Nucleus accumbens (tissue), 56 donors: ENCODE results near the gene USH2A.

Experiments used
- DNase-seq, 56 donors: peaks; one replicate each; lab custom pipeline; 2025; lab: John Stamatoyannopoulos, UW

USH2A gene

DNA sequence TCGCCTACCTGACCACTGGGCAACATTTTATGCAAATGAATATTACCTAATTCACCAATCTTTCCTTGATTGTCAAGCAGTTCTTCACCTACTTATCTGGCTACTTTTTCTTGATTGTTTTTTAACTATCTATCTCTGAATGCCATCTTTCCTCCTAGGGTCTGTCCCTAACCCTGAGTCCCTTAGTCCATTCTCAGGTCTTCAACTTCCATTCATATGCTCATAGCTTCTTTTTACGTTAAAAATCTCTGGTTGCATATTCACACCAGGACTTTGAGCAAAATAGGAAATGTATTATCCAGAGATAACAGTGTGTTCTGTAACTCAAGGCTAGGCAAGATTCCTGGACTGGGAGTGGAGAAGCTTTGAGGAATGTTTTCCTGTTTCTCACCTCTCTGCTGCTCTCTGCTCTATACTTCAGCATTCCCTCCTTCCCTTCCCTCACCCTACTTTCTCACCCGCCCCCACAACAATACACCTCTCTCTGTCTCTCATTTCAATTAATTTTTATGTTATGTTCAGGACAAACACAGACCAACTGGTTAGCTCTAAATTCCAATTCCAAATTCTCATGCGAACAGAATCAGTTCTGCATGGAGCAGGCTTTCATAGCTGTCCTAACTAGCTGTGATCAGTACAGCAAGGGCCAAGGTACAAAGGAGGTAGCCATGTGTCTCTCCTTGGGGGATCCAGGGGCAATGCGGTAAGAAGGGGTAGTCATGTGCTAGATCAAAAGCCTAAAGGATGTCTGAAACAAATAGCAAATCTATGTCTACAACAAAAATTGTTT, 278.4 kb downstream of the USH2A start:
- no peak for DNase-seq

DNA sequence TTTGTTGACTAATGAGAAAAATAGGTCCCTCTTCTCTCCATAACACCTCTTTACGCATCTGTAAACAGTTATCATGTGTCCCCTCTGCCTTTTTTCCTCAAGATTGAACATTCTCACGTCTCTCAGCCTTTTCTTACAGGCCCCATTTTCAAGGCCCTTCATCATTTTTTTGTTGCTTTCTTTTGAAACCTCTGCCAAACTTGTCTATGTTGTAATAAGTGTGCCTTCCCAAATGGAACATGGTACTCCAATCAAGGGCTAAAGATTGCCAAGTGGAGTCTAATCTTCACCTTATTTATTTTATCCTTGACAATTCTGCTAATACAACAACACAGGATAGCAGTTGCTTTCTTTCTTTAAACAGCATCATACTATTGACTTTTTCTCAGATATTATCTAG, 280.3 kb downstream of the USH2A start:
- no peak for DNase-seq

DNA sequence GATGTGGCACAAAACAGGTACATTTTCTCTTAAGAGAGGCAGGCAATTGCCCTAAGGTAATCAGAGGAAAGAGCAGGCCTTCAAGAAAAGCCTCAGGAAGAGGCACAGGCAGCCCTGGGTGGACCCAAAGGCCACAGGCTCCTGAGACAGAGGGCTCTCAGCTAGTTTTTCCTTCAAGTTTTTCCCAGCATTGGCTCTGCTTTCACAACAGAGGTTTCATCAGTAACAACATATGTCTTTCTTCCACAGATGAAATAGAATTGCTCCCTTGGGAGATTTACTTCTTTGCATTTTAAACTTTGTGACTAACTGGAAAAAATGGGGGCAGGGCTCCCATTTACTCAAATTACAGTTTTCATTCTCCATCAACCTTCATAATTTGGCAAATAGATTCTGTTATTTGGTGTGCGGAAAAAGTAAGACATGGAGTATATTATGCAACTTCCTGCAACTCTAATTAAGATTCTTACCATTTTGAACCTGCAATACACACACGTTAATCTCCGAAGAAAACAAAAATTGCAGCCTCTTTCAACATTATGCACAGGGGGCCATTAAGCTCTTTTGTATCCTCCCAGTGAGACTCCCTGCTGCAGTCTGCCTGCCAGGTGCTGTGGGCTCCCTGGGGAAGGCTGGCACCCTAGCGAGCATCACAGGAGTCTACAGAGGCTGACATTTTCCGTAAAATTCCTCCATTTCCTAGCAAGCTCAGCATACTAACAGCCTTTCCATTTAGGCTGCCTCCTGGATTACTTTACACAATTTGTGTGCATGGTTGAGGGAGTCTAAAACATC, 282.3 kb downstream of the USH2A start:
- no peak for DNase-seq

GRCh38 chr1:216124192-216124781, 299.0 kb downstream of the USH2A start:
- no peak for DNase-seq

DNA sequence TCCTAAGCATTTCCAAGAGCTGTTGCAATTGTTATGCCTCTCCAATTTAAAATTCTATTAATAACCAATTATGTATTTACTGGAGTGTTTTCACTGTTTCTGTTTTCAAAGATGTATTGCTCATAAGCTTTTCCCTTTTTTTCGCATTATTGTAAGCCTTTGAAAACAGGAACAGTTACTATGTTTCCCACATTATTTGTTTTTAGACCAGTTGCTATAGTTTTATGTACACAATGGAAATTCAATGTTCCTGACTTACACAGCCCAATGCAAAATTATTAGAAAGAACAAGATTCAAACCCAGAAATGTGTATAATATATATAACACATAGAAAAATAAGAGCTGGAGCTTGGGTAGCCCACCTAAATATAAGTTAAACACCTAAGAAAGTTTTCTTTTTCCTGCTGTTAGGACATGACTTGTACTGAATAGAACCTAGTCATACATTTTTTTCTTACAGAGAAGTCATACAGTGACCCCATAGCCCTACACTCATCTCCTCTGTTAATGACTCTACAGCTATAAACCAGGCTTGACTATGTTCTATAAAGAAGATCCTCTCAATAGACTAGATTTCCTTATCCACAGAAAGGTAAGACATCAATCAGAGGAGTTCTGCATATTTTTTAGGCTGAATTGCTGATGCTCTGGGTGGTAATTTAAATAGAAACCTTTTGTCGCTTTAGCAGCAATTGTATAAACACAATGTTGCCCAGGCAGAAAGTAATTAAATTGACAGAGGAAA, 299.6 kb downstream of the USH2A start:
- no peak for DNase-seq

GRCh38 chr1:216119600-216119999, 303.6 kb downstream of the USH2A start:
- DNase-seq, result no peak

GRCh38 chr1:216114180-216114579, 309.1 kb downstream of the USH2A start:
- no peak for DNase-seq

DNA sequence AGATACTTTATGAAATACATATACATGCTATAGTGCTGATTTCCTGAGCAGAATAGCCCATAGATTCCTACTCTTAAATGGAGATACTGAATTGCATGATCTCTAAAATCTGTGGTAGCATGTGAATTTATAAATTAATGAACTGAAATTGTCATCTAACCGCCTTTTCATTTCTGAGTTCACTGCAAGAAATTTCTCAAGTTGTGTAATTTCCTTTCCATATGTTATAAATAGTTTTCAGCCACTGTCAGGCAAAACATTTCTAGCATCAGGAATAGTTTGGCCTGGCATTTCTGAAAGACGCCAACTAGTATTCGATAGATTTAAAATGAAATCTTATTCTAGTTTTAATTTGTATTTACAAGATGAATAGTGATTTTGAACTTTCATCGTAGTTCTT, 310.1 kb downstream of the USH2A start:
- DNase-seq, result no peak

DNA sequence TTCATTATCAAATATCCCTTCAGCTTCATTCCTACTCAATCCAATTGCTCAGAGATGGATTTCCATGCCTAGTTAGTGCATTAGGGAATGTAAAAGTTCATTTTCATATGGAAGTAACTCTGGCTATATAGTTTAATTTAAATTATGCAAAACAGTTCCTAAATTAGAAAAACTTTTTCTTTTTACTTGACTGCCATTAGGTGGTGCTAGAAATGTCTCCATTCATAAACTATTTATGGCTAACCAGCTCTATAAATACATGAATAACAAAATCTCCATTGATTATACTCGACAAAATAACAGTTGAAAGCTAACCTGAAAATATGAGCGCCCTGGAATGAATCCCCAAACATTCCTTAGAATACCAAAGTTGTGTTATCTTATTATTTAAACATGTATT, 311.4 kb downstream of the USH2A start:
- no peak for DNase-seq

- DNase-seq, result no peak
Measured at GRCh38 chr1:216095400-216095799, 327.8 kb downstream of the USH2A start.

GRCh38 chr1:216090556-216090955, 332.7 kb downstream of the USH2A start:
- DNase-seq, result no peak

DNA sequence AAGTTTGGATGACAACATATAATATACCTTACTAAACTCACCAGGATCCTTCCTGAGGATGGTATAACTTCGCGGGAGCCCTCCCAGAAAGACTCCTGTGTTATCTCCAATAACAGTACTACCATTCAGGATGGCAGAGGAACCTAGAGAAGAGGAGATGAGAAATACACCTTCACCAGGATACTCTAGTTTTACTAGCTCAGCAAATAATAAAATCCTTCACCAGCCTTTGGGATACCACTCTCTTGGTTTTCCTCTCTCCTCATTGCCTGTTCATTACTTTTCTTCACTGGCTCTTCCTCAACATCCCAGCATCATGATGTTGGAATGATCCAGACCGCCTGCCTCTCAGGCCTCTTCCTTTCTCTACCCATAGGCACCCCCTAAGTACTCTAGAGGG, 336.6 kb downstream of the USH2A start:
- DNase-seq, result no peak

GRCh38 chr1:216081445-216081844, 341.8 kb downstream of the USH2A start:
- DNase-seq, result no peak

DNA sequence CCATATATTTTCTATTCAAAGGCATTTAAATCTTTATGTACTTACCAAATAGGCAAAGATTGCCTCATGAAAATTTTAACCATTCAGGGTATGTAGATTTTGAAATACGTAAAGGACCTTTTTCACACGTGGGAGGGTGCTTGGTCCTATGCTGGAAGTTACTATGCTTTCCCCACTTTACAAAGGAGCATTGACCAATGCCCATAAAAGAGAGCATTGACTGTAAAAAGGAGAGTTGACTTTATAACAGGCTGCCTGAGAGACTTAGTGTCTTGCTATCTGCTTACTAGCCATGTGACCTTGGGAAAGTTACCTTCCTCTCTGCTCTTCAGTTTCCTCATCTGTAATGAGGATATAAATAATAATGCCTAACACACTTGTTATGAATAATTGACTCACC, 346.5 kb downstream of the USH2A start:
- no peak for DNase-seq

DNA sequence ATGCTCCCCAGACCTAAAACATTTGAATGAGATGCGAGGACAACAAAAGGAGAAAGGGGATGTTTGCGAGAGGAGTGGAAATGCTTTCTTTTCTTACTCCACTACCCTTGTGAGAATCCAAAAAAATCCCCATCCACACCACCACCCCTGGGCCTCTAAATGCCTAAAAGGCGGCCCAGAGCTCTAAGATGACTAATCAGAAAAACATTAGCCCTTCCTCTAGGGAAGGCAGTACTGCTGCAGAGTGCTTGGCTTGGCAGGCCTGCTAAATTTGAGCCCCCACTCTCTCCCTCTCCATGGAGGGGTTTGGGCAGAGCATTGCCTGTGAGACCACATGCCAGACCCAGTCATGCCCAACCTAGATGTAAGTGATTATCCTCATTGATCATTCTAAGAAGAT, 347.9 kb downstream of the USH2A start:
- no peak for DNase-seq

DNA sequence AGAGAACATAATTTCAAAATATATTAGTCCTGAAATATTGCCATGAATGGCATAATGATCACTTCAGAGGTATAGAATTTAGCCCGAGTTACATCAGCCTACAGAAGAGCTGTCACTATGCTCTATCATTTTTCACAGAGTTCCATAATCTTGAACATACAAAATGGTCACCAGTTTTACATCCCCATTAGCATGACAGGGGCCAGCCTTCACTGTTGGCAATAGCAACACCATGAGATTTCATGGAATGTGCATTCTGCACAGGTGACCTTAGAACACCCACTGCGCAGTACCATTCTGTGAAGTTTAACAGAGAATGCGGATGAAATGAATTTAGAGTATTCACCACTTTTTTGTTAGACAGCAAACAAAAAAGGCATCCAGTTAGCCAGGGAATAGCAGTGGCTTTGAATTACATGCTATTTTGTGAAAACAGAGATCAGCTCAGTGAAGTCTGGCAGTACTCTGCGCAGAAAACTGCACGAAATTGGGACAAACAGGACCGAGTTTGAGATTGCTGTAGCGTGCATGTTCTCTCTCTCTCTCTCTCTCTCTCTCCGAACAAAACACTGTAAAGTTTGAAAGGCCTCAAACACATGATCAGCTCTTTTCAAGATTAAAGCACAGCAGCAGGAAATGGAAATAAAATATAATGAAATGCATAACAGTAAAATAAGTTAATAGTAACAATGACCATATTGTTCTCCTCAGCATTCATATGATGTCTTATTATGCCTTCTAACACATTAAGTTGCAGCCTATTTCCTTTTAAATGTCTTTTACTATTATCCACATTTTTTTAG, 349.3 kb downstream of the USH2A start:
- DNase-seq, result no peak

- no peak for DNase-seq
Measured at GRCh38 chr1:216071262-216071661, 352.0 kb downstream of the USH2A start.

- no peak for DNase-seq
Measured at GRCh38 chr1:216064643-216065042, 358.6 kb downstream of the USH2A start.

DNA sequence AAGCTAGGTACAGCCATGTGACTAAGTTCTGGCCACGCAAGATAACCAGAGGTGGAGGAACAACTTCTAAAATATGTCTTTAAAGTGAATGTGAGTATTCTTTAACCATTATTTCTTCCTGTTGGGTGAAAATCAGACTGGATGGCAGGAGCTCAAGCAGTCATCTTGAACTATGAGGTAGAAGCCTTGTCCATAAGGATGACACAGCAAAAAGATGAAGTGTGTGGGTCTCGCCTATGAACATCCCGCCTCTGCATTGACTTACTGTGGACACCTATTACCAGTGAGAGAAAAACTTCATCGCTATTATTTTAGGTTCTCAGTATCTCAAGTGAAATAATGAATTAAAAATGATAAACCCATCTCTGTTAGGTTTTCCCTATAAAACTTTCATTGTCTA, 365.3 kb downstream of the USH2A start:
- no peak for DNase-seq

DNA sequence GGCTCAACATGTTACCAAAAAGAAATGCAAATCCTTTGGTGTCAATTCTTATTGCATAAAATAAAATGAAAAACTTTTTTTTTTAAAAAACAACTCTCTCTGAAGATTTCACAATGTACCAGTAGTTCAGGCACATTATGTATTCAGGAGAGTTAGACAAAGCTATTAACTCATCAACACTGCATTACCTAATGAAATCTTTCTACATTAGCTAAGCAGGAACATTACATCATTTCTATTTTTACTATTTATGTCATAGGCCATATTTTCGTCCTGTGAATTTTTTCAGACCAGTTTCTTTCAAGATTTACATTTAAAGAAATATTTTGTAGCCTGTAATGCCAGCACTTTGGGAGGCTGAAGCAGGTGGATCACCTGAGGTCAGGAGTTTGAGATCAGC, 366.2 kb downstream of the USH2A start:
- no peak for DNase-seq
